Naive thymus-derived CD4-positive, alpha-beta T cell (primary cell): Measurements from ENCODE around the gene CLPSL2. TPM values are rescaled to one million over a fixed set of nuclear protein-coding genes. Genes with fewer than 3 reads are reported as not detected.

ENCODE experiments used
- ATAC-seq: fragments of 150-1000 bp; cut with Tn5 transposase; 2 replicates; pipeline ENCODE4 v1.10.0; 2021; ENCODE audit warnings: mild to moderate bottlenecking, moderate library complexity
- CTCF ChIA-PET: fragments of 350-600 bp; sonication (Branson Sonifier 250); formaldehyde crosslinking; loops from one replicate; lab custom pipeline; 2021; ENCODE audit warnings: antibody characterized with exemption; lab: Charles Lee
- POLR2A ChIA-PET: fragments of 350-600 bp; sonication (Branson Sonifier 250); formaldehyde crosslinking; loops from one replicate; lab custom pipeline; 2021; ENCODE audit warnings: antibody characterized with exemption, inconsistent platforms; lab: Charles Lee
- DNase-seq, 9 donors: peaks; one replicate each; pipeline versions ENCODE4 v3.0.0 to v3.0.0-alpha.2; 2020 to 2022; ENCODE audit warnings: mixed read lengths in 1 of 9
- H3K27ac ChIP-seq: one replicate; pipeline ENCODE4 v1.7.0; 2013; ENCODE audit warnings: mild to moderate bottlenecking, low read depth, low read length, moderate library complexity
- H3K27me3 ChIP-seq, 2 donors: one replicate each; pipeline ENCODE4 v1.7.0; 2013; ENCODE audit warnings: low read length in 2 of 2, mild to moderate bottlenecking in 2 of 2, moderate library complexity in 2 of 2; ENCODE audit not compliant: control insufficient read depth in 2 of 2, insufficient read depth in 2 of 2
- H3K36me3 ChIP-seq, 3 experiments: 1 replicate in 2 of 3; 2 replicates in 1 of 3; pipeline ENCODE4 v1.7.0; 2013; ENCODE audit warnings: low read length in 3 of 3, mild to moderate bottlenecking in 3 of 3, moderate library complexity in 1 of 3; ENCODE audit not compliant: insufficient read depth in 3 of 3, control insufficient read depth in 2 of 3
- H3K4me1 ChIP-seq, 2 donors: one replicate each; pipeline ENCODE4 v1.7.0; 2013; ENCODE audit warnings: low read length in 2 of 2, mild to moderate bottlenecking in 2 of 2, moderate library complexity in 1 of 2; ENCODE audit not compliant: control insufficient read depth in 2 of 2, insufficient read depth in 2 of 2
- H3K4me3 ChIP-seq: 2 replicates; pipeline ENCODE4 v1.7.0; 2013; ENCODE audit warnings: mild to moderate bottlenecking, low read length
- H3K9me3 ChIP-seq, 3 experiments: 1 replicate in 2 of 3; 2 replicates in 1 of 3; pipeline ENCODE4 v1.7.0; 2013; ENCODE audit warnings: low read length in 3 of 3; ENCODE audit not compliant: control insufficient read depth in 2 of 3
- H3K27ac Mint-ChIP-seq, 9 donors: one replicate each; pipeline ENCODE4 v1.8.0; 2020 to 2022; ENCODE audit warnings: mixed read lengths in 9 of 9, mild to moderate bottlenecking in 8 of 9, moderate library complexity in 5 of 9, inconsistent platforms in 2 of 9
- H3K27me3 Mint-ChIP-seq, 5 donors: one replicate each; pipeline ENCODE4 v1.8.0; 2021 to 2022; ENCODE audit warnings: mixed read lengths in 5 of 5, mild to moderate bottlenecking in 1 of 5
- H3K36me3 Mint-ChIP-seq, 5 donors: one replicate each; pipeline ENCODE4 v1.8.0; 2020 to 2022; ENCODE audit warnings: mixed read lengths in 5 of 5, mild to moderate bottlenecking in 3 of 5, inconsistent platforms in 1 of 5
- H3K4me1 Mint-ChIP-seq, 7 donors: one replicate each; pipeline ENCODE4 v1.8.0; 2020 to 2022; ENCODE audit warnings: mixed read lengths in 7 of 7, mild to moderate bottlenecking in 3 of 7, inconsistent platforms in 1 of 7
- H3K4me3 Mint-ChIP-seq, 10 donors: one replicate each; pipeline ENCODE4 v1.8.0; 2020 to 2022; ENCODE audit warnings: mild to moderate bottlenecking in 10 of 10, mixed read lengths in 10 of 10, moderate library complexity in 6 of 10, inconsistent platforms in 2 of 10
- H3K9me3 Mint-ChIP-seq, 11 donors: one replicate each; pipeline ENCODE4 v1.8.0; 2020 to 2022; ENCODE audit warnings: mixed read lengths in 11 of 11, mild to moderate bottlenecking in 4 of 11, inconsistent platforms in 1 of 11, moderate library complexity in 1 of 11
- intact Hi-C, 2 donors: fragments of 100-400 bp; cut with micrococcal nuclease; formaldehyde crosslinking; loops; one replicate each; pipeline ENCODE4 v1.15.1; 2023
- polyA plus RNA-seq, 2 donors: library from polyadenylated mRNA; unstranded; fragments of 300-500 nt; fragmentation: Illumina TruSeq; gene quantifications; one replicate each; pipeline ENCODE4 v1.2.3, GENCODE V29; 2021
- total RNA-seq, 6 experiments: library from RNA in 5 of 6; stranded (reverse) in 5 of 6; gene quantifications; 1 replicate in 5 of 6; 2 replicates in 1 of 6; pipeline ENCODE4 v1.2.3 and lab custom pipeline; 2021 to 2026

Gene CLPSL2
- total and polyA plus RNA-seq, 7 experiments from 2014 or later, result not detected

GRCh38 chr6:35811699-35811995 is 35.2 kb downstream of the CLPSL2 start:
- DNase-seq, result no peak
- Mint-ChIP-seq H3K9me3 (peaks cover 0 to 5% (median 1%) of the 10 kb centered on the region in 11 donors), H3K36me3 (peaks cover 0 to 3% (median 0%) of the 10 kb centered on the region in 5 donors), H3K4me1 (peaks cover 0 to 1% (median 0%) of the 10 kb centered on the region in 7 donors), H3K27ac (no peak overlapping the region), H3K4me3 (no peak overlapping the region), H3K27me3 (peaks cover 2 to 18% (median 12%) of the 10 kb centered on the region in 5 donors)
- ChIA-PET CTCF (no interaction called here), POLR2A (no interaction called here)
- no peaks in the 10 kb centered on the region for H3K36me3 ChIP-seq
- intact Hi-C loops, result no loop called here
- no peaks in the 10 kb centered on the region for H3K9me3 ChIP-seq
- H3K4me3 ChIP-seq, result no peak overlapping the region
- no peak for ATAC-seq
- H3K27me3 ChIP-seq, result no peaks in the 10 kb centered on the region
- H3K4me1 ChIP-seq, result no peaks in the 10 kb centered on the region
- H3K27ac ChIP-seq, result no peak overlapping the region

DNA sequence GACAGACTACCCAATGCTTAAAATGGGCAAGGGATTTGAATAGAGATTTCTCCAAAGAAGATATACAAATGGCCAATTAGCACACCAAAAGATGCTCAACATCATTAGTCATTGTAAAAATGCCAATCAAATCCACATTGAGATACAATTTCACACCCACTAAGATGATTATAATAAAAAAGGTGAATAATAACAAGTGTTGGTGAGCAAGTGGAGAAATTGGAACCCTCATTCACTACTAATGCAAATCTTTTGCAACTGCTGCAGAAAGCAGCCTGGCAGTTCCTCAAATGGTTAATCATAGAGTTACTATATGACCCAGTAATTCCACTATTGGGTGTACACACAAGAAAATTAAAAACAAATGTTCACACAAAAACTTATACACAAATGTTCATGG is 41.1 kb downstream of the CLPSL2 start:
- no peaks in the 10 kb centered on the region for H3K36me3 ChIP-seq
- ChIA-PET POLR2A (no interaction called here), CTCF (no interaction called here)
- peaks cover 0 to 5% (median 0%) of the 10 kb centered on the region in 3 experiments for H3K9me3 ChIP-seq
- H3K4me1 ChIP-seq, result no peaks in the 10 kb centered on the region
- no peaks in the 10 kb centered on the region for H3K4me1 Mint-ChIP-seq
- no peak overlapping the region for H3K4me3 Mint-ChIP-seq
- H3K27me3 ChIP-seq, result no peaks in the 10 kb centered on the region
- H3K36me3 Mint-ChIP-seq, result peaks cover 0 to 3% (median 0%) of the 10 kb centered on the region in 5 donors
- intact Hi-C loops, result no loop called here
- ATAC-seq (no peak), DNase-seq (no peak)
- no peak overlapping the region for H3K27ac Mint-ChIP-seq
- H3K9me3 Mint-ChIP-seq, result peaks cover 0 to 18% (median 2%) of the 10 kb centered on the region in 11 donors
- peaks cover 0 to 8% (median 0%) of the 10 kb centered on the region in 5 donors for H3K27me3 Mint-ChIP-seq
- no peak overlapping the region for H3K4me3 ChIP-seq
- H3K27ac ChIP-seq, result no peak overlapping the region

GRCh38 chr6:35823601-35824000 is 47.2 kb downstream of the CLPSL2 start:
- Mint-ChIP-seq H3K4me3 (no peak overlapping the region), H3K36me3 (no peaks in the 10 kb centered on the region), H3K27ac (no peak overlapping the region), H3K9me3 (no peaks in the 10 kb centered on the region), H3K27me3 (peaks cover 0 to 8% (median 0%) of the 10 kb centered on the region in 5 donors), H3K4me1 (no peaks in the 10 kb centered on the region)
- Histone ChIP-seq H3K27me3 (no peaks in the 10 kb centered on the region), H3K9me3 (no peaks in the 10 kb centered on the region), H3K4me3 (no peak overlapping the region), H3K4me1 (no peaks in the 10 kb centered on the region), H3K27ac (no peak overlapping the region), H3K36me3 (no peaks in the 10 kb centered on the region)
- ChIA-PET CTCF (no interaction called here), POLR2A (no interaction called here)
- no peak for DNase-seq
- ATAC-seq, result no peak
- intact Hi-C loops, result no loop called here

- peaks cover 0 to 4% (median 0%) of the 10 kb centered on the region in 5 donors for H3K27me3 Mint-ChIP-seq
- no peaks in the 10 kb centered on the region for H3K9me3 ChIP-seq
- no peaks in the 10 kb centered on the region for H3K36me3 Mint-ChIP-seq
- no peak for DNase-seq
- no peak overlapping the region for H3K4me3 Mint-ChIP-seq
- H3K27me3 ChIP-seq, result no peaks in the 10 kb centered on the region
- no peaks in the 10 kb centered on the region for H3K4me1 ChIP-seq
- CTCF ChIA-PET, result no interaction called here
- intact Hi-C loops, result no loop called here
- ATAC-seq, result no peak
- H3K27ac Mint-ChIP-seq, result no peak overlapping the region
- POLR2A ChIA-PET, result no interaction called here
- H3K4me1 Mint-ChIP-seq, result no peaks in the 10 kb centered on the region
- no peaks in the 10 kb centered on the region for H3K36me3 ChIP-seq
- H3K9me3 Mint-ChIP-seq, result peaks cover 0 to 4% (median 0%) of the 10 kb centered on the region in 11 donors
- H3K4me3 ChIP-seq, result no peak overlapping the region
- H3K27ac ChIP-seq, result no peak overlapping the region
These were observed 48.3 kb downstream of the CLPSL2 start for GRCh38 chr6:35824552-35825192.

Other genes with a start within 250 kb of the CLPSL2 start
- gene FKBP5, start 87.7 kb upstream of the CLPSL2 start, total RNA-seq, result 10 to 100 TPM; 56.7 to 83.3 (median 79.4) TPM
- gene FKBP5, start 87.7 kb upstream of the CLPSL2 start, polyA plus RNA-seq, result 100 to 1,000 TPM; 101 to 324 TPM
- gene ARMC12, start 39.6 kb upstream of the CLPSL2 start, total RNA-seq, result 1 to 10 TPM in 4 of 5 experiments, under 1 TPM in 1; 0.78 to 1.8 (median 1.4) TPM
- 1 to 10 TPM; 1.0 to 1.2 TPM for gene ARMC12, start 39.6 kb upstream of the CLPSL2 start, polyA plus RNA-seq
- gene CLPSL1, start 4.4 kb downstream of the CLPSL2 start, total RNA-seq, result not detected
- gene CLPSL1, start 4.4 kb downstream of the CLPSL2 start, polyA plus RNA-seq, result not detected
- gene CLPS, start 20.7 kb downstream of the CLPSL2 start, total RNA-seq, result not detected
- not detected for gene CLPS, start 20.7 kb downstream of the CLPSL2 start, polyA plus RNA-seq
- not detected for gene LHFPL5, start 28.8 kb downstream of the CLPSL2 start, total RNA-seq
- gene LHFPL5, start 28.8 kb downstream of the CLPSL2 start, polyA plus RNA-seq, result not detected
- gene SRPK1, start 144.5 kb downstream of the CLPSL2 start, total RNA-seq, result 10 to 100 TPM; 29.1 to 80.9 (median 42.1) TPM
- 10 to 100 TPM; 31.9 to 48.1 TPM for gene SRPK1, start 144.5 kb downstream of the CLPSL2 start, polyA plus RNA-seq
- gene SLC26A8, start 248.0 kb downstream of the CLPSL2 start, total RNA-seq, result under 1 TPM in 2 of 5 experiments, not detected in 3; 0.27 to 0.66 TPM
- gene SLC26A8, start 248.0 kb downstream of the CLPSL2 start, polyA plus RNA-seq, result not detected